Kidney tubule cell (primary cell): ENCODE results near the gene ZC3HAV1.

ENCODE experiments used
- DNase-seq: peaks from one replicate; pipeline ENCODE4 v3.0.0-alpha.2; 2018; ENCODE audit warnings: low spot score

Gene ZC3HAV1

DNA sequence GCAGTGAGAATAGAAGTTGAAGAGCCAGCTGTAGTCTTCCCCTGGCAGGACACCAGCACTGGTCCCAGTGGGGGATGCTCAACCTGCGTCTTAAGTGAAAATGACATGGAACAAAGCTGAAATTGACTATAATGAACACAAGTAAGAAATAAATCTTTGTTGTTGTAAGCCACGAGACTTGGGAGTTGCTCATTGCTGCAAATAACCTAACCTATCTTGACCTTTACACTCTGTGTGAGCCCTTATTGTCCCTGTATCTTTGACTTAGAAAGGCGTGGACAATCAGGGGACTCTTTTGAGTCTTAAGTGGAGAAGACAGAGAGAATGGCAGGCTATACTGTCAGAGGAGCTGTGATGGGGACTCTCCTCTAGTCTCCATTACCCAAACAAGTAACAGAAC lies 90.6 kb downstream of the ZC3HAV1 start:
- no peak for DNase-seq

DNA sequence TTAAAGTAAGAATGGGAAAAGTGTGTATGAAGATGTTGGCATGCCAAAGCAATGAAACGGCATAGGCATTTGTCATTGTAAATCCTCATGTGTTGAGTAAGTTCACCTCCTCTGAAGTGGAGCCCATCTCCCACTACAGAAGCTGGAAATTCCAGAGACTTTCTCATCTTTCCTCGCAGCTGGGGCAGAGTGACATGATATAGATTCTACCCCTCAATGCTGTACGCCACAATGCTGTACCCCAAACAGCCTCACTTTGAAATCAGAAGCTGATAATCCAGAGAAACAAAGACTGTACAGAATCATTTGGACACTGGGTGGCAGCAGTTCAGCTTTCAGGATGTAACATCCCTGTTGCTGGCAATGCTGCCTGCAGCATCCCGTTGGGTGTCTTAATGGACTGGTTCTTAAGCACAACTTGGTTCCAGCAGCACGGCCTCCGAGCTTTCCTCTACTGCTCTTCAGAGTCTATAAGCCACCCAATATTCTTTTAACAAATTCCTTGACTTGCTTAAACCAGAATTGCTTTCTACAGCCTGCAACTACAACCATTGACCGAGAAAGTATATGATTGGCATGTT lies 92.5 kb downstream of the ZC3HAV1 start:
- peak; percentile 61 for DNase-seq

DNA sequence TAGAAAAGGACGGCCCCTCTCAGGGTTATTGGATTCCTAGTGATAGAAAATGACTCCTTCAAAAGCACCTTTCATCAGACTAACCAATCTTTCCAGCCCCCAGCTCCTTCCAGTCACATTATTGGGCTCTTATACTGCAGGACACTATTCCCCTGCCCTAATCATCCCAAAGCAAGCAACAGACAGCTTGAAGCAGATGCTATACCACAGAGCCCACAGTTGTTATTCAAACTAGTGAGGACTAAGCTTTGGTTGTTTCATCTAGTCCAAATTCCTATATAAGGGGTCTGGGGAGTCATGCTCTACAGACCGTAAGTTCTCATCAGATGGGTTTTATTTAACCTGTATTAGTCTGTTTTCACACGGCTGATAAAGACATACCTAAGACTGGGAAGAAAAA lies 98.1 kb downstream of the ZC3HAV1 start:
- no peak for DNase-seq

DNA sequence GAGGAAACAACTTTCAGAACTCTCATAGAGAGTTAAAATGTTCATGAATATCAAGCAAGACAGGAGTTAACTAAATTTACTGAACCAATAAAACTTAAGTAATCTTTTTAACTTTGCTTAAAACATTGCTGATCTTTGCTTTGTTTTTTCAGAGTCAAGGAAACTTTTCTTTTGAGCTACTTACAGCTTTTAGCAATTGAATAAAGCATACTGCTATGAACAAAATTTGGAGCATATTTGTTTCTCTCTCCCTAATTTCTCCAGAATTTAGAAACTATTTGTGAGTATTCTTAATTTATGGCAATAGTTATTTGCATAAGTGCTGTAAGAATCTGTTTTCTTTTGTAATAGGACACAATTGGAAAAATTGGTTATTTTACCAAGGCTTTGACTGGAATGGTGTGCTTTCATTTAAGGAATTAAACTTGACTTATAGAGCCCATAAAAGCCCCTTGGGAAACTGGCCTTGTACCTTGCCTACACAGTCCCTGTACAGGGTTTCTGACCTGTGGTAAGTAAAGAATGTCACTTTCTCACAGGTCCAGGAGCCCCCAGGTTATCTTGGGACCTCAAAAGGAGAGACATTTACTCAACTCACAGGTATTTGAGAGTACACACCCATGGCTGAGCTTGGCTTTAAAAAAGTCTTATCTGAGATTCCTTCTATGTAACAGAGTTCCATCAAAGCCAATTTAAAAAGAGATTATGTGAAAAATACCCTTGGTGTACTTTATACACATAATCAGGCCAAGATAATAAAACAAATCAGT lies 105.0 kb downstream of the ZC3HAV1 start:
- peak; percentile 7 for DNase-seq

DNA sequence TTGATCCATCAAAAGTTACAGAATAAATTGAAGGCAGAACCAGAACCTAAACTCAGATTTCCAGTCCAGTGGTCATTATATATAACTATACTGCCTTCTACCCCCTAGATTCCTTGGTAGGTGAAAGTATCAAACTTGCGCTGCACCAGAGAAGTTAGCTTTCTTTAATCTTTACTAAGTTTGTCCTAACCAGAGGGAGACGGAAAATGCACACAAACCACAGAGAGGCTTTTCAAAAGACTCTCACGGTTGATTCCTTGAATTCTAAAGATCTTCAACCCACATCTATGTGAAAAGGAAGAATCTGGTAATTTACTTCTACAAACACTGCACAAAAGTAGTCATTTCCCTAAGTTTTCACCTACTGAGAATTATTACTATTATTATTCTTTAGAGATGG lies 110.1 kb downstream of the ZC3HAV1 start:
- no peak for DNase-seq
